HL-60/S4 treated with retinoic acid at 250 ng/mL for 4 days and 3 days (cell line): ENCODE results near the gene SLC9A3.

Experiments used
- in situ Hi-C: fragments of 300-500 bp; cut with MboI; formaldehyde crosslinking; loops from 2 replicates; pipeline ENCODE4 v1.7.0; 2022; ENCODE audit warnings: low sequenced_read_pairs

SLC9A3 gene

GRCh38 chr5:555058-555623 lies 30.9 kb upstream of the SLC9A3 start:
- in situ Hi-C loops, result no loop called here

- in situ Hi-C loops, result no loop called here
These were observed 30.2 kb upstream of the SLC9A3 start for GRCh38 chr5:554284-554988.

GRCh38 chr5:553874-554273 lies 29.6 kb upstream of the SLC9A3 start:
- in situ Hi-C loops, result no loop called here

GRCh38 chr5:551406-551805 lies 27.2 kb upstream of the SLC9A3 start:
- in situ Hi-C loops, result no loop called here

GRCh38 chr5:549229-549628 lies 25.0 kb upstream of the SLC9A3 start:
- in situ Hi-C loops, result no loop called here

- in situ Hi-C loops, result no loop called here
These were observed 24.0 kb upstream of the SLC9A3 start for GRCh38 chr5:548256-548655.

GRCh38 chr5:547086-547924 lies 23.1 kb upstream of the SLC9A3 start:
- in situ Hi-C loops, result no loop called here

- in situ Hi-C loops, result no loop called here
These were observed 22.2 kb upstream of the SLC9A3 start for GRCh38 chr5:546376-546908.

GRCh38 chr5:545641-546375 lies 21.6 kb upstream of the SLC9A3 start:
- in situ Hi-C loops, result no loop called here

- in situ Hi-C loops, result no loop called here
These were observed 20.6 kb upstream of the SLC9A3 start for GRCh38 chr5:544675-545355.

GRCh38 chr5:543755-544674 lies 19.8 kb upstream of the SLC9A3 start:
- in situ Hi-C loops, result no loop called here

GRCh38 chr5:543351-543750 lies 19.1 kb upstream of the SLC9A3 start:
- in situ Hi-C loops, result no loop called here

GRCh38 chr5:542319-543311 lies 18.4 kb upstream of the SLC9A3 start:
- in situ Hi-C loops, result no loop called here

GRCh38 chr5:541539-542318 lies 17.5 kb upstream of the SLC9A3 start:
- in situ Hi-C loops, result no loop called here

- in situ Hi-C loops, result no loop called here
These were observed 16.8 kb upstream of the SLC9A3 start for GRCh38 chr5:540906-541538.

- in situ Hi-C loops, result no loop called here
These were observed 16.0 kb upstream of the SLC9A3 start for GRCh38 chr5:540071-540905.
